Ascending aorta (tissue), 2 donors: ENCODE results near the gene LHFPL6. TPM values are rescaled to one million over a fixed set of nuclear protein-coding genes. Genes with fewer than 3 reads are reported as not detected.
A peak's percentile ranks its signal among the peaks of the same experiment; 100 is the strongest.

ENCODE experiments used
- DNase-seq, 2 donors: peaks; one replicate each; pipeline ENCODE4 v3.0.0-alpha.2; 2019; ENCODE audit warnings: low spot score in 2 of 2
- H3K27ac ChIP-seq, 2 donors: fragments of 200-600 bp; sonication (generic); one replicate each; pipeline ENCODE4 v1.5.1; 2016 to 2017; ENCODE audit warnings: mild to moderate bottlenecking in 1 of 2
- H3K27me3 ChIP-seq: fragments of 200-600 bp; sonication (generic); one replicate; pipeline ENCODE4 v1.5.1; 2017
- H3K36me3 ChIP-seq, 2 donors: fragments of 200-600 bp; sonication (generic); one replicate each; pipeline ENCODE4 v1.5.1; 2016
- H3K4me1 ChIP-seq, 2 donors: fragments of 200-600 bp; sonication (generic); one replicate each; pipeline ENCODE4 v1.5.1; 2016 to 2017; ENCODE audit warnings: mild to moderate bottlenecking in 1 of 2
- H3K4me3 ChIP-seq, 2 donors: fragments of 200-600 bp; sonication (generic); one replicate each; pipeline ENCODE4 v1.5.1; 2016 to 2017; ENCODE audit warnings: mild to moderate bottlenecking in 1 of 2
- H3K9me3 ChIP-seq, 2 donors: fragments of 200-600 bp; sonication (generic); one replicate each; pipeline ENCODE4 v1.5.1; 2016
- CTCF ChIP-seq, 3 experiments: fragments of 200-600 bp in 2 of 3; fragments of 450-650 bp in 1 of 3; sonication (generic) in 2 of 3; IDR thresholded peaks; one replicate each; pipeline ENCODE4 v1.5.1; 2016 to 2019; ENCODE audit warnings: antibody characterized with exemption in 3 of 3, mild to moderate bottlenecking in 1 of 3, moderate library complexity in 1 of 3
- intact Hi-C: fragments of 100-400 bp; cut with DNase I; formaldehyde crosslinking; loops from one replicate; pipeline ENCODE4 v1.15.1; 2023
- total RNA-seq: library from RNA; depleted of rRNA; stranded (reverse); fragments of >200 nt; gene quantifications from one replicate; pipeline ENCODE4 v1.1.0, GENCODE V29; 2016

Gene LHFPL6
- total RNA-seq, 1 donor from 2014 or later, result 69.4 TPM

GRCh38 chr13:39632994-39633393 lies 30.0 kb upstream of the LHFPL6 start:
- no peak for DNase-seq
- TF ChIP-seq CTCF (IDR thresholded peaks at IDR 0.05), result no peak
- H3K36me3 ChIP-seq, result no peaks in the 10 kb centered on the region
- peaks cover 0 to 9% of the 10 kb centered on the region in 2 donors for H3K9me3 ChIP-seq
- no peak overlapping the region for H3K27ac ChIP-seq
- no peak overlapping the region for H3K4me3 ChIP-seq
- no peaks in the 10 kb centered on the region for H3K4me1 ChIP-seq
- H3K27me3 ChIP-seq, result no peaks in the 10 kb centered on the region
- intact Hi-C loops, result no loop called here

GRCh38 chr13:39631307-39631706 lies 28.3 kb upstream of the LHFPL6 start:
- TF ChIP-seq CTCF (IDR thresholded peaks at IDR 0.05), result no peak
- Histone ChIP-seq H3K4me3 (no peak overlapping the region), H3K27ac (no peak overlapping the region), H3K9me3 (peaks cover 0 to 9% of the 10 kb centered on the region in 2 donors), H3K36me3 (no peaks in the 10 kb centered on the region), H3K4me1 (no peaks in the 10 kb centered on the region), H3K27me3 (no peaks in the 10 kb centered on the region)
- intact Hi-C loops, result no loop called here
- DNase-seq, result no peak

- no peaks in the 10 kb centered on the region for H3K9me3 ChIP-seq
- H3K27me3 ChIP-seq, result no peaks in the 10 kb centered on the region
- no peak for DNase-seq
- H3K27ac ChIP-seq, result no peak overlapping the region
- intact Hi-C loops, result no loop called here
- H3K4me1 ChIP-seq, result no peaks in the 10 kb centered on the region
- no peak for TF ChIP-seq CTCF (IDR thresholded peaks at IDR 0.05)
- no peaks in the 10 kb centered on the region for H3K36me3 ChIP-seq
- no peak overlapping the region for H3K4me3 ChIP-seq
Observed at GRCh38 chr13:39623466-39623865, 20.5 kb upstream of the LHFPL6 start.

- no peak for DNase-seq
- intact Hi-C loops, result no loop called here
- no peaks in the 10 kb centered on the region for H3K9me3 ChIP-seq
- no peak for TF ChIP-seq CTCF (IDR thresholded peaks at IDR 0.05)
- no peaks in the 10 kb centered on the region for H3K27me3 ChIP-seq
- no peaks in the 10 kb centered on the region for H3K36me3 ChIP-seq
- no peak overlapping the region for H3K27ac ChIP-seq
- no peaks in the 10 kb centered on the region for H3K4me1 ChIP-seq
- H3K4me3 ChIP-seq, result no peak overlapping the region
Observed at GRCh38 chr13:39618561-39618960, 15.6 kb upstream of the LHFPL6 start.

GRCh38 chr13:39616087-39616694 lies 13.2 kb upstream of the LHFPL6 start:
- Histone ChIP-seq H3K4me1 (no peaks in the 10 kb centered on the region), H3K27ac (no peak overlapping the region), H3K9me3 (no peaks in the 10 kb centered on the region), H3K27me3 (no peaks in the 10 kb centered on the region), H3K36me3 (no peaks in the 10 kb centered on the region), H3K4me3 (no peak overlapping the region)
- intact Hi-C loops, result loop anchor here (2.0 kb wide), 1 partner anchor 565 kb away; no protein-coding TSS in a partner anchor
- DNase-seq, result peak in 1 of 2 donors; percentile 66
- TF ChIP-seq CTCF (IDR thresholded peaks at IDR 0.05), result peak; percentile 81 to 95 (median 91)
